IPS-20b (cell line): ENCODE data around the gene AGPS.
"Not testable (repeated sequence)": the region's sequence is repeated elsewhere in the genome, so short reads cannot be mapped to it uniquely, and the experiment has no call there.

Source experiments
- H3K27ac ChIP-seq: one replicate; pipeline ENCODE4 v1.5.1; 2013; ENCODE audit warnings: low read length
- H3K27me3 ChIP-seq: 2 replicates; pipeline ENCODE4 v1.6.1; 2013; ENCODE audit warnings: mild to moderate bottlenecking, low read length, inconsistent platforms; ENCODE audit not compliant: insufficient read depth
- H3K36me3 ChIP-seq: 2 replicates; pipeline ENCODE4 v1.6.1; 2013; ENCODE audit warnings: low read depth, mild to moderate bottlenecking, inconsistent platforms, low read length, moderate library complexity; ENCODE audit not compliant: insufficient read depth
- H3K4me1 ChIP-seq: 2 replicates; pipeline ENCODE4 v1.6.1; 2013; ENCODE audit warnings: mild to moderate bottlenecking, control low read depth, inconsistent platforms, low read length, moderate library complexity; ENCODE audit not compliant: insufficient read depth
- H3K4me3 ChIP-seq: 2 replicates; pipeline ENCODE4 v1.5.1; 2013; ENCODE audit warnings: mild to moderate bottlenecking, low read length, inconsistent platforms
- H3K9ac ChIP-seq: 2 replicates; pipeline ENCODE4 v1.6.1; 2013; ENCODE audit warnings: low read depth, mild to moderate bottlenecking, inconsistent platforms, low read length, moderate library complexity
- H3K9me3 ChIP-seq: 2 replicates; pipeline ENCODE4 v1.6.1; 2013; ENCODE audit warnings: mild to moderate bottlenecking, low read depth, low read length, inconsistent platforms; ENCODE audit not compliant: insufficient read depth

The AGPS gene

DNA sequence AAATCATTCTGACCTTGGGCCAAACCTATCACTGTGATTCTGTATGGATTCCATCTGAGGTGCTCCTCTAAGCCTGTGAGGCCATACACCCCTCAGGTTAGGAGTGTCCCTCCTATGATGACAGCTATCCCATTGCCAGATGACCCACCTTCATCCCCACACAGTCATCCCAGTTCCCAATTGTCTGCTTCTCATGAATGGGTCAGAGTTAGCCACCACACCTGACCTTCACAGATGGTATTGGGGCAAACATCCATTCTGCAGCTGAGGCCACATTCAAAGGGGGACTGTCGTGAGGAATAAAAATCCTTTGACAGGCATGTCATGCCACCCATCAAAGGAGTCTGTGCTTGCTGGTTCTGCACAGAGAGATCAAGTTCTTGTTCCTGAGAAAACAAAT lies 155.2 kb downstream of the AGPS start:
- Histone ChIP-seq H3K27me3 (no peaks in the 10 kb centered on the region), H3K4me3 (no peak overlapping the region), H3K9ac (no peak overlapping the region), H3K36me3 (no peaks in the 10 kb centered on the region), H3K4me1 (no peaks in the 10 kb centered on the region), H3K27ac (no peak overlapping the region), H3K9me3 (peaks cover 14% of the 10 kb centered on the region)

DNA sequence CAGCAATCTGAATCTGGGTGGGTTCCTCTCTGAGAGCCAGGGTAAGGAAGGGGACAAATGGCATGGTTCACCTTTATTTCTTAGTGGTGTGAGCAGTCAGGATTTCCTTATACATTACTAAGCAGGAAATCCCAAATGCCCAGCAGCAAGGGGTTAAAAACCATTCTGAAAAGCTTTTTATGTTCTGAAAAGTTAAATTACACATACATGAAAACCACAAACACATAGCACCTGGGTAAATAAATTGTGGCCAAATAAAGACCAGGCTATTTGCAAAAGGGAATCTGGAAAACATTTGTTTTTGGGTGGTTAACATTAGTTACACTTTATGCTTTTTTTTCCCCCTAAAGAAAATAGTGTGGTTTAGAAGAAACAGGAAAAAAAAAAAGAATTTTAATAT lies 156.1 kb downstream of the AGPS start:
- Histone ChIP-seq H3K9me3 (peaks cover 14% of the 10 kb centered on the region), H3K9ac (no peak overlapping the region), H3K4me3 (no peak overlapping the region)

DNA sequence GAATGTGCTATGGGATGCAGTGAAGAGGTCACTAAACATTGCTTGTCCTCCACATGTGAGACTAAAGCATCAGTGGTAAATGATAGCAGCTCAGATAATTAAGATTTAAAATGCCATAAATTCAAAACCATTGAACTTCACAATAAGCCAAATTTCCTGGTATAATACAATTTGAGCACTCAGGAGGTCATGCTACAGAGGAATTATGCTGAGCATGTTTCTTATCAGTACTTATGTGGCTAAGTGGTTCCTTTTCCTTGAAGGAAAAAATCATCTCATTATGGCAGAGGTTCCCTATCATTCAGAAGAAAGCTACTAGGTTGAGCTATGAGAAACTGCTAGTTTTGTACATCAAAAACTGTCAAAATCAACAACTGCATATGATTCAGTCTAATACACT lies 156.6 kb downstream of the AGPS start:
- Histone ChIP-seq H3K27ac (no peak overlapping the region), H3K27me3 (no peaks in the 10 kb centered on the region), H3K4me1 (no peaks in the 10 kb centered on the region), H3K4me3 (no peak overlapping the region), H3K9ac (no peak overlapping the region), H3K9me3 (peaks cover 14% of the 10 kb centered on the region), H3K36me3 (no peaks in the 10 kb centered on the region)

More for the DNA sequence above, 156.1 kb downstream of the AGPS start:
- H3K4me1 ChIP-seq: no peaks in the 10 kb centered on the region
- H3K27ac ChIP-seq: no peak overlapping the region
- no peaks in the 10 kb centered on the region for H3K27me3 ChIP-seq
- no peaks in the 10 kb centered on the region for H3K36me3 ChIP-seq

DNA sequence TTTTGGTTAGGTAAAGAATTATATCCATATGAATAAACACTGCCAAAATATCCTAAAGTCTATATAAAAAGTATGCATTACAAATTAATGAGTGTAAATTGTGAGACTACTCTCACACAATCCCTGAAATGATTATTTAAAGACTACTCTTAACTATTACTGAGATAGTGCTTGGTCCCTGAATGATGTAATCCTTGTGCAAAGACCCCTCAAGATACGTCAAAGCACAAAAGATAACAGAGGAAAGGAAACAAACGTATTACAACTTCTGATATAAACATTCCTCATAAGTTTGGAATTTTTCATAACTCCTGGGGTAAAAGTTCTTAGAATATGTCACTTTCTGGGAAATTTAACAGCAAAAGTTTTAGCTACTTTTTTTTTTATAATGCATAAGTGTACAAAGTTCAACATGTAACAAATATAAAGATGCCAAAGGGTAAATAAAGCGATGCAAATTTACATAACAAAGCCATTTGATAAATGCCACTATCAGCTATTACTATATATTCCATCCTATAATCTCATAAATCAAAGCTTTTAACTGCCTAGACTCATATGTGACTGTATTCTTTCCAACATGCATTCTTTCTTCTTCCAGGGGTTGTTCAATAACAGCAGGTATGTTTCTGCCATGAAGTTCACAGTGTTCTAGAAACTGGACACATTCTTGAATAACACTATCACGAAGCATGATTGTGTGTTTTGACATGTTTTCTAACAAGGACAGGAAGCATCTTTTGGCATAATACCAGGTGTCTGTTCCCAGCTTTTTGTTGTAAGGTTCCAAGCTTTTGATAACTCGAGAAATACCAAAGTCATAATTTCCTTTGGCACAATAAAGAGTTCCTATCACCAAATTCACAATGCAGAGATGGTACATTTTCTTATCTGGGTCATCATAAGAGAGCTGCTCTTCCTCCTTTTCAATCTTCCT lies 158.0 kb downstream of the AGPS start:
- Histone ChIP-seq H3K9ac (no peak overlapping the region), H3K27ac (no peak overlapping the region)

DNA sequence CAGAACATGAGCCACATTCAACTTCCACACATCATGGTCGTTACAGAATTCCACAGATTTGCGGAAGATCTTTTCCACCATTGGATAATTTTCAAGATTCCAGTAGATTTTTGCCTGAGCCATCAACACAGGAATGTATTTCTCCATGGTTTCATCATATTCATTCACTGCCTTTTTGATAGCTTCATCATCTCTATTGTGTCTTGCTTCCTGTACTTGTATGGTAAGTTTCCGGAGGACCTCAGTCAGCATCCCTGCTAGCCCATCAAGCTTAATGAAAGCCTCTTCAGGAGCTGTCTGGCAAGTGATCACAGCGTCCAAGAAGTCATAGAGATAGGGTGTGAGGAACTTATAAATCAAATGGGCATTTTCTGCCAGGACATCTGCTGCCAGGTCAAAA lies 158.8 kb downstream of the AGPS start:
- not testable (repeated sequence) for H3K4me3 ChIP-seq, H3K27ac ChIP-seq, H3K9ac ChIP-seq, H3K27me3 ChIP-seq, H3K9me3 ChIP-seq, H3K36me3 ChIP-seq, H3K4me1 ChIP-seq

More for the DNA sequence above, 158.0 kb downstream of the AGPS start:
- Histone ChIP-seq H3K9me3 (peaks cover 10% of the 10 kb centered on the region), H3K4me1 (no peaks in the 10 kb centered on the region), H3K27me3 (no peaks in the 10 kb centered on the region), H3K4me3 (no peak overlapping the region), H3K36me3 (no peaks in the 10 kb centered on the region)

DNA sequence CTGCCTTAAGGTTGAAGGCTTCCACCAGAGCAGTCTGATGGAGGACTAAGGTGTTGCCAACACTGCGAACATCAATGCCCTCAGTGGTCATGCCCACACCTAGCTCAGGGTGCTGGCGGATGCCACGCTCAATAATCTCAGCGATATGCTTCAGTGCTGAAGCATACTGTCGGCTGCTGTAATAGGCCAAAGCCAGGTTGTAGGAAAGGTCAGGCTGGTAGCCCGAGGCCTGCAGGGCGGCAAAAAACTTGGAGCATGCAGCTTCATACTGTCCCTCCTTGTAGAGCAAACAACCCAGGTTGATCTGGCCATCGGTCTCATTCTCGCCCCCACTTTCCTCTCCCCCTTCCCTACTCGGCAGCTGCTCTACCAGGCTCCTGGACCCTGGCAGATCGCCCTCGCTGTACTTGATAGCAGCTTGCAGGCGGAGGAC lies 159.4 kb downstream of the AGPS start:
- Histone ChIP-seq H3K36me3 (no peaks in the 10 kb centered on the region), H3K4me1 (no peaks in the 10 kb centered on the region), H3K27me3 (no peaks in the 10 kb centered on the region), H3K4me3 (peak overlapping the region; percentile 100), H3K9me3 (no peaks in the 10 kb centered on the region; the same call in 1 of the 2 replicates), H3K9ac (peak overlapping the region; percentile 97; the same call in 1 of the 2 replicates), H3K27ac (no peak overlapping the region)

DNA sequence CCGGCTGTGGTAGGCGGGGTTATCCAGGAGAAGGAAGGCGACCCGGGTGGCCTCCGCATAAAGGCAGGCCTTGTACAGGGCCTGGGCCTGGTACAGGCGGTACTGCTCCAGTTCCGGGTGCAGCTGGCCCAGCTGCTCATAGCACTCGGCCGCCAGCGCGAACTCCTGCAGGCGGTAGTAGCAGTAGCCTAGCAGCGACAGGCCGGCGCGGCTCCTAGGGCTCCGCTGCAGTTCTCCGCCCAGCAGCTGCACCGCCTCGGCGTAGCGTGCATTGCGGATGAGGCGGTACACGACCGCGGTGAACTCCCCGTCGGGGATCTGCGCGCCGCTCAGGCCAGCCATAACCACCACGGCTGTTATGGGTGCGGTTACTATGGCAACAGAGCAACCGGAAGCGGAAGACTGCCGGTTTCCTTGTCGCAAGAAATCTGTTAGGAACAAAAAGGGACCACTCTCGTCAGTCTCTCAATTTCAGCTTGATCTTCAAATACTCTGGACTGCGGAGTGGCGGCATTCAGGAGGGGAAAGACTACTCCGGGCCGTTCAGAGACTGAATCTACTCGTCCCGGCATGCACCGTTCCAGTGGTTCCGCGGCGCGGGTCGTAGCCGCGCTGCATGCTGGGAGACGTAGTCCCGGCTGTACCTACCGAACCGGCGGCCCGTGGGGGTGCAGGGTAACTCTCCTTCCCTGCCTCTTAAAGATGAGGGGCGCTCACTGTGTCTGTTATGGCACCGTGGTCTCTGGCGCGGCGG lies 160.0 kb downstream of the AGPS start:
- Histone ChIP-seq H3K36me3 (no peaks in the 10 kb centered on the region), H3K4me3 (peak overlapping the region; percentile 100), H3K4me1 (no peaks in the 10 kb centered on the region), H3K9ac (peak overlapping the region; percentile 97), H3K27me3 (no peaks in the 10 kb centered on the region), H3K9me3 (peaks cover 2% of the 10 kb centered on the region; the same call in 1 of the 2 replicates), H3K27ac (peak overlapping the region; percentile 100)

DNA sequence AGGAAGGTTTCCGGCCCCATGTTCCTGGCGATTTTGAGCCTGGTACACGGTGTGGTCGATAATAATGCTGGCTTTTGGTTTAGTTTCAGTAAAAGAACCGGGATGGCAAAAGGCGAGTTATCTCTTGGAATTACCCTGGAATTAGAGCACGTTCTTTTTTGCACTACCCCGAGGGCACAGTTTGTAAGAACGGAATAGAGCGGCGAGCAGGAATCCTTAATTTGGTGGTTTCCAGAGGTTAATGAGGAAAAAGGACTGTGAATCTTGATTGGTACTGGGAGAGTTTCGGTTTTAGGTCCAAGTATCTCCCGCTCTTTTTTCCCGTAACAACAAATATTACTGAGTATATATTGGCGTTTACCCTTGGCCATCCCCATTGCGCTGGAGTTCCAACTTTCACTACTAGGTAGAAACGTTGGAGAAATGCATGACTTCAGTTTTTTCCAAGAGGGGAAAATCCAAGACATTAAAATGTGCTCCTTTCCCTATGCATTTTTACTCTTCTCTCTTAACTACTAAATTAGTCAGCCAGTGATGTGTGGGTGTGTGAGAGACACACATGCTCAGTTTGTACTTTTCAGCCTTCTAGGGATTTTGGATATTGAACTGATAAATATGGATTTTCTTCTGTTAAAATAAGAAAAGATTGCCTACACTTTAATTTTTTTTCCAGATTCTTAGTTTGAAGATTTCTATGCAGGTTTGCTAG lies 160.8 kb downstream of the AGPS start:
- H3K4me1 ChIP-seq: no peaks in the 10 kb centered on the region
- peaks cover 9% of the 10 kb centered on the region; the same call in 1 of the 2 replicates for H3K9me3 ChIP-seq
- H3K27ac ChIP-seq: peak overlapping the region; percentile 100
- H3K4me3 ChIP-seq: peak overlapping the region; percentile 100
- H3K36me3 ChIP-seq: no peaks in the 10 kb centered on the region
- no peaks in the 10 kb centered on the region for H3K27me3 ChIP-seq
- peak overlapping the region; percentile 97 for H3K9ac ChIP-seq

DNA sequence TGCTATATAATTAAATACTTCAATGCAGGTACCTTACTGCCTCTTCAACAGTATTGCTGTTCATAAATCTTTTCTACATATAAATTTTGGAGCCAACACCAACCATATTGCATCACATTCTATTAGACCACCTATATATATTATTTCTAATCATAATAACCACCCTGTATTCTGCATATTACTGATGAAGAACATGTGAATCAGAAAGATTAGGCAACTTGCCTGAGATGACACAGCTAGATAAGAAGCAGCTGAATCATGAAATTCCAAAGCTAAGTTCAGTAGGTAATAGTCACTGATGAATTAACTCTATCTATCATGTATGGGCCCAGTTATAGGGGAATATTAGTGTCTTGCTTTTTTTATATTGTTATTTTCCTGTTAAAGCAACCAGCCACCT lies 161.8 kb downstream of the AGPS start:
- H3K4me1 ChIP-seq: no peaks in the 10 kb centered on the region
- no peak overlapping the region for H3K4me3 ChIP-seq
- no peaks in the 10 kb centered on the region for H3K27me3 ChIP-seq
- H3K36me3 ChIP-seq: no peaks in the 10 kb centered on the region
- no peak overlapping the region for H3K27ac ChIP-seq
- H3K9ac ChIP-seq: no peak overlapping the region
- H3K9me3 ChIP-seq: peaks cover 10% of the 10 kb centered on the region; the same call in 1 of the 2 replicates

DNA sequence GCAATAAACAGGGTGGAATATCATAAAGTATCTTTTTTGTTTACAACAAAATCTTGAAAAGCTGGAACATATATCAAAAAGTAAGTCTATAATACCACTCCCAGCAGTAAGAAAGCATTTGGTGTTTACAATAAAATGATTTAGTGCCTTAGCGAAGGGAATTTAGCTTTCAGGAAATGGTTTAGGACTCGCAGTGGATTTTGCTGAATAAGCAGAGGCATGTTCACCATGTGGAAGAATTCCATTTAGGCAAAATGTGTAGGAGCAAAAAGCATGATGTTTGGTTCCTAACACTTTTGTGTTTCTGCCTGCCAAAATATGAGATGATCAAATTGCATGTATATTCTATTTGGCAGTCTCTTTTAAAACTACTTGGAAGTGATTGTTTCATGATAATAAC lies 163.6 kb downstream of the AGPS start:
- Histone ChIP-seq H3K36me3 (no peaks in the 10 kb centered on the region), H3K4me1 (no peaks in the 10 kb centered on the region), H3K9me3 (peaks cover 10% of the 10 kb centered on the region; the same call in 1 of the 2 replicates), H3K4me3 (no peak overlapping the region), H3K9ac (no peak overlapping the region), H3K27ac (no peak overlapping the region), H3K27me3 (no peaks in the 10 kb centered on the region)

DNA sequence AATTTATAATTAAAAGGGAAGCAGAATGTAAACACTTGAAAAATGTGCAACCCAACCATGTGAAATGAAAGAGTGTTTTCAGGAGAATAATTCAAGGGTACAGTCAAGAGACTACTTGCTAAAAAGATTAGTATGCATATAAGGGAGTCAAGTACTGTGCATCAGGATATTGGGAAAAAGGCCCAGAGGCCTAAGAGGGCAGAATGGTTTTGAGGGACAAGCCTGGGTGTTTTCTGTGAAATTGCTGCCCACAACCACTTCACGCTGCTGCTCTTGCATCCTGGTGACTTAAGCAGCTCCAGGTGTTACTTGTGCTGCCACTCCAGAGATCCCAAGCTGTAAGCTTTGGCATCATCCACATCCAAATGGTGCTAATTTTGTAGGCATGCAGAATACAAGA lies 165.2 kb downstream of the AGPS start:
- Histone ChIP-seq H3K9me3 (peaks cover 10% of the 10 kb centered on the region; the same call in 1 of the 2 replicates), H3K9ac (no peak overlapping the region), H3K36me3 (no peaks in the 10 kb centered on the region), H3K4me1 (no peaks in the 10 kb centered on the region), H3K4me3 (no peak overlapping the region), H3K27me3 (no peaks in the 10 kb centered on the region), H3K27ac (no peak overlapping the region)
